ENCODE measurements around the gene KLRF1. TPM values are rescaled to one million over a fixed set of nuclear protein-coding genes. Genes with fewer than 3 reads are reported as not detected.

The KLRF1 gene
- not detected for total RNA-seq

GRCh38 chr12:9827209-9827888 lies at the start of gene KLRF1:
TSS of gene KLRF1 (plus strand) at chr12:9827481. CDS start at chr12:9827545, 64 bp downstream.
- DNase-seq (ENCODE audit: low spot score) = no peak

- DNase-seq (ENCODE audit: low spot score) = no peak
Observed at GRCh38 chr12:9779209-9779608, 48.1 kb upstream of the KLRF1 start.

- DNase-seq (ENCODE audit: low spot score) = no peak
Observed at GRCh38 chr12:9781360-9781759, 45.9 kb upstream of the KLRF1 start.

GRCh38 chr12:9782547-9783382 lies 44.5 kb upstream of the KLRF1 start:
- no peak for DNase-seq (ENCODE audit: low spot score)

- no peak for DNase-seq (ENCODE audit: low spot score)
Observed at GRCh38 chr12:9784326-9784725, 43.0 kb upstream of the KLRF1 start.

- DNase-seq (ENCODE audit: low spot score) = no peak
Observed at GRCh38 chr12:9784816-9785215, 42.5 kb upstream of the KLRF1 start.

- no peak for DNase-seq (ENCODE audit: low spot score)
Observed at GRCh38 chr12:9786726-9787717, 40.3 kb upstream of the KLRF1 start.

- no peak for DNase-seq (ENCODE audit: low spot score)
Observed at GRCh38 chr12:9792185-9792900, 34.9 kb upstream of the KLRF1 start.

- DNase-seq (ENCODE audit: low spot score) = no peak
Observed at GRCh38 chr12:9792961-9793617, 34.2 kb upstream of the KLRF1 start.

- no peak for DNase-seq (ENCODE audit: low spot score)
Observed at GRCh38 chr12:9793779-9794395, 33.4 kb upstream of the KLRF1 start.

GRCh38 chr12:9794484-9795093 lies 32.7 kb upstream of the KLRF1 start:
- DNase-seq (ENCODE audit: low spot score) = no peak

GRCh38 chr12:9795945-9796344 lies 31.3 kb upstream of the KLRF1 start:
- DNase-seq (ENCODE audit: low spot score) = no peak

GRCh38 chr12:9796346-9796745 lies 30.9 kb upstream of the KLRF1 start:
- no peak for DNase-seq (ENCODE audit: low spot score)

GRCh38 chr12:9796971-9797370 lies 30.3 kb upstream of the KLRF1 start:
- DNase-seq (ENCODE audit: low spot score) = no peak

GRCh38 chr12:9797722-9798619 lies 29.3 kb upstream of the KLRF1 start:
- peak; percentile 82 for DNase-seq (ENCODE audit: low spot score)

GRCh38 chr12:9799961-9800360 lies 27.3 kb upstream of the KLRF1 start:
- DNase-seq (ENCODE audit: low spot score) = no peak

- no peak for DNase-seq (ENCODE audit: low spot score)
Observed at GRCh38 chr12:9805883-9806282, 21.4 kb upstream of the KLRF1 start.

- no peak for DNase-seq (ENCODE audit: low spot score)
Observed at GRCh38 chr12:9806714-9807113, 20.6 kb upstream of the KLRF1 start.

GRCh38 chr12:9808504-9808903 lies 18.8 kb upstream of the KLRF1 start:
- no peak for DNase-seq (ENCODE audit: low spot score)
